ENCODE measurements around the gene PTPN4.

GRCh38 chr2:119921825-119922224 is 162.1 kb downstream of the PTPN4 start:
- TF ChIP-seq CTCF (IDR thresholded peaks at IDR 0.05 in 2 of 3, conservative IDR thresholded peaks at IDR 0.05 in 1 of 3; ENCODE audit: insufficient read depth in 2 of 3, low read depth in 1 of 3, low read length in 3 of 3) (no peak), ETV6 (IDR thresholded peaks at IDR 0.05; ENCODE audit: borderline replicate concordance in 1 of 2, low read depth in 2 of 2, low read length in 1 of 2) (no peak), ETV6 (CRISPR knock-in tag; IDR thresholded peaks at IDR 0.05; ENCODE audit: borderline replicate concordance) (no peak), ZNF785 (CRISPR knock-in tag; IDR thresholded peaks at IDR 0.05) (no peak), GTF2F1 (IDR thresholded peaks at IDR 0.05; ENCODE audit: low read depth, low read length) (no peak)

All from K562 (cell line).